GM21526 (cell line): ENCODE results near the gene PRDM15.

ENCODE experiments used
- ATAC-seq: cut with Tn5 transposase; IDR thresholded peaks from one replicate; pipeline ENCODE4 v1.9.1; 2021; ENCODE audit warnings: moderate library complexity; ENCODE audit not compliant: unreplicated experiment, low FRiP score

PRDM15 gene

GRCh38 chr21:41890355-41890754 is 11.2 kb upstream of the PRDM15 start:
- no peak for ATAC-seq

- no peak for ATAC-seq
These were observed 9.7 kb upstream of the PRDM15 start for GRCh38 chr21:41888749-41889376.

GRCh38 chr21:41887667-41888066 is 8.5 kb upstream of the PRDM15 start:
- ATAC-seq, result no peak

- no peak for ATAC-seq
These were observed 7.2 kb upstream of the PRDM15 start for GRCh38 chr21:41886328-41886727.

- no peak for ATAC-seq
These were observed 6.3 kb upstream of the PRDM15 start for GRCh38 chr21:41885341-41886024.

GRCh38 chr21:41884501-41885030 is 5.4 kb upstream of the PRDM15 start:
- no peak for ATAC-seq

- ATAC-seq, result no peak
These were observed 4.4 kb upstream of the PRDM15 start for GRCh38 chr21:41883582-41883981.

- no peak for ATAC-seq
These were observed 1.9 kb upstream of the PRDM15 start for GRCh38 chr21:41881051-41881450.

GRCh38 chr21:41880153-41880552 is 1.0 kb upstream of the PRDM15 start:
- no peak for ATAC-seq

GRCh38 chr21:41878831-41879189 is 334 bp downstream of the PRDM15 start:
- ATAC-seq, result peak; percentile 39

- ATAC-seq, result peak; percentile 36
These were observed 978 bp downstream of the PRDM15 start for GRCh38 chr21:41877901-41878830.

GRCh38 chr21:41876928-41877652 is 2.1 kb downstream of the PRDM15 start:
- ATAC-seq, result no peak

GRCh38 chr21:41876396-41876795 is 2.7 kb downstream of the PRDM15 start:
- ATAC-seq, result no peak

- no peak for ATAC-seq
These were observed 4.1 kb downstream of the PRDM15 start for GRCh38 chr21:41875086-41875485.

- ATAC-seq, result no peak
These were observed 4.5 kb downstream of the PRDM15 start for GRCh38 chr21:41874611-41875010.

GRCh38 chr21:41873426-41873825 is 5.7 kb downstream of the PRDM15 start:
- ATAC-seq, result no peak

GRCh38 chr21:41873005-41873404 is 6.1 kb downstream of the PRDM15 start:
- no peak for ATAC-seq

GRCh38 chr21:41871293-41872030 is 7.7 kb downstream of the PRDM15 start:
- no peak for ATAC-seq

- ATAC-seq, result no peak
These were observed 9.4 kb downstream of the PRDM15 start for GRCh38 chr21:41869771-41870170.
